ENCODE results near the gene DNAAF6.
"Not testable (repeated sequence)": the region's sequence is repeated elsewhere in the genome, so short reads cannot be mapped to it uniquely, and the experiment has no call there.

Gene DNAAF6

GRCh38 chrX:107205770-107206696 lies at the start of gene DNAAF6, which contains the start of gene NUP62CL:
Gene DNAAF6 (plus strand): TSS chrX:107206611. CDS start chrX:107212876, 6,265 bp downstream.
Gene NUP62CL (minus strand): TSS chrX:107206433. CDS start chrX:107175146, 31,287 bp downstream.
- H3K9me3 ChIP-seq (ENCODE audit: control insufficient read depth, low read length): no peaks in the 10 kb centered on the region
- H3K4me3 ChIP-seq (ENCODE audit: low read length): peak within 1 kb of the TSS; percentile 46
- H3K9ac ChIP-seq (ENCODE audit: low read length): peak within 1 kb of the TSS; percentile 69
- H3K27me3 ChIP-seq (ENCODE audit: control insufficient read depth, insufficient read depth, low read length): no peaks in the 10 kb centered on the region
- H3K36me3 ChIP-seq (ENCODE audit: control insufficient read depth, insufficient read depth, low read length): no peaks in the 10 kb centered on the region
- no peaks in the 10 kb centered on the region for H3K4me1 ChIP-seq (ENCODE audit: control insufficient read depth, insufficient read depth, low read length)

DNA sequence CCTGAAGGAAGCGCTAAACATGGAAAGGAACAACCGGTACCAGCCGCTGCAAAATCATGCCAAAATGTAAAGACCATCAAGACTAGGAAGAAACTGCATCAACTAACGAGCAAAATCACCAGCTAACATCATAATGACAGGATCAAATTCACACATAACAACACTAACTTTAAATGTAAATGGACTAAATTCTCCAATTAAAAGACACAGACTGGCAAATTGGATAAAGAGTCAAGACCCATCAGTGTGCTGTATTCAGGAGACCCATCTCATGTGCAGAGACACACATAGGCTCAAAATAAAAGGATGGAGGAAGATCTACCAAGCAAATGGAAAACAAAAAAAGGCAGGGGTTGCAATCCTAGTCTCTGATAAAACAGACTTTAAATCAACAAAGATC lies 48.8 kb upstream of the DNAAF6 start:
- H3K9ac ChIP-seq (ENCODE audit: low read length); H3K27me3 ChIP-seq (ENCODE audit: control insufficient read depth, insufficient read depth, low read length); H3K36me3 ChIP-seq (ENCODE audit: control insufficient read depth, insufficient read depth, low read length); H3K4me1 ChIP-seq (ENCODE audit: control insufficient read depth, insufficient read depth, low read length); H3K9me3 ChIP-seq (ENCODE audit: control insufficient read depth, low read length); H3K4me3 ChIP-seq (ENCODE audit: low read length): not testable (repeated sequence)

GRCh38 chrX:107167163-107167921 lies 39.1 kb upstream of the DNAAF6 start:
- Histone ChIP-seq H3K27me3 (ENCODE audit: control insufficient read depth, insufficient read depth, low read length) (no peaks in the 10 kb centered on the region), H3K4me1 (ENCODE audit: control insufficient read depth, insufficient read depth, low read length) (no peaks in the 10 kb centered on the region), H3K4me3 (ENCODE audit: low read length) (no peak overlapping the region), H3K9me3 (ENCODE audit: control insufficient read depth, low read length) (no peaks in the 10 kb centered on the region), H3K9ac (ENCODE audit: low read length) (no peak overlapping the region), H3K36me3 (ENCODE audit: control insufficient read depth, insufficient read depth, low read length) (no peaks in the 10 kb centered on the region)

- H3K27me3 ChIP-seq (ENCODE audit: control insufficient read depth, insufficient read depth, low read length): no peaks in the 10 kb centered on the region
- no peaks in the 10 kb centered on the region for H3K9me3 ChIP-seq (ENCODE audit: control insufficient read depth, low read length)
- H3K4me1 ChIP-seq (ENCODE audit: control insufficient read depth, insufficient read depth, low read length): no peaks in the 10 kb centered on the region
- no peak overlapping the region for H3K9ac ChIP-seq (ENCODE audit: low read length)
- H3K4me3 ChIP-seq (ENCODE audit: low read length): no peak overlapping the region
- no peaks in the 10 kb centered on the region for H3K36me3 ChIP-seq (ENCODE audit: control insufficient read depth, insufficient read depth, low read length)
Measured at GRCh38 chrX:107168257-107168656, 38.2 kb upstream of the DNAAF6 start.

DNA sequence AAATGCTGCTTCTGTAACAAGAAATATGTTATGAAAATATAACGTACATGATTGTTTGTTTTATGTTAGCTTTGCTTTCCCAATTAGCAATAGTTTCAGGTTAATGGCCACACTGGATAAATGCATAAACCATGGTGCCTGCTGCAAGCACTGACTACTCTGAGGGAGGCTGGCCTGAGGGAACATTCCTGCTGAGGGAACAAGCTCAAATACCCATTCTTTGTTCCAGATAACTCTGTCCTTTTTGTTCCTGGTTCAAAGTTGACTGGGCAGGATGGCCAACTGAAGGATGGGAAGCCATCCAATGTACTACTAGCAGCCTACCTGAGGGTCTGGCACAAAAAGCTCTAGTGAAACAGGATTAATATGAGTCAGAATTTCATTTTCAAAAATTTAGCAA lies 37.7 kb upstream of the DNAAF6 start:
- Histone ChIP-seq H3K9me3 (ENCODE audit: control insufficient read depth, low read length) (no peaks in the 10 kb centered on the region), H3K4me1 (ENCODE audit: control insufficient read depth, insufficient read depth, low read length) (no peaks in the 10 kb centered on the region), H3K4me3 (ENCODE audit: low read length) (no peak overlapping the region), H3K9ac (ENCODE audit: low read length) (no peak overlapping the region), H3K36me3 (ENCODE audit: control insufficient read depth, insufficient read depth, low read length) (no peaks in the 10 kb centered on the region), H3K27me3 (ENCODE audit: control insufficient read depth, insufficient read depth, low read length) (no peaks in the 10 kb centered on the region)

DNA sequence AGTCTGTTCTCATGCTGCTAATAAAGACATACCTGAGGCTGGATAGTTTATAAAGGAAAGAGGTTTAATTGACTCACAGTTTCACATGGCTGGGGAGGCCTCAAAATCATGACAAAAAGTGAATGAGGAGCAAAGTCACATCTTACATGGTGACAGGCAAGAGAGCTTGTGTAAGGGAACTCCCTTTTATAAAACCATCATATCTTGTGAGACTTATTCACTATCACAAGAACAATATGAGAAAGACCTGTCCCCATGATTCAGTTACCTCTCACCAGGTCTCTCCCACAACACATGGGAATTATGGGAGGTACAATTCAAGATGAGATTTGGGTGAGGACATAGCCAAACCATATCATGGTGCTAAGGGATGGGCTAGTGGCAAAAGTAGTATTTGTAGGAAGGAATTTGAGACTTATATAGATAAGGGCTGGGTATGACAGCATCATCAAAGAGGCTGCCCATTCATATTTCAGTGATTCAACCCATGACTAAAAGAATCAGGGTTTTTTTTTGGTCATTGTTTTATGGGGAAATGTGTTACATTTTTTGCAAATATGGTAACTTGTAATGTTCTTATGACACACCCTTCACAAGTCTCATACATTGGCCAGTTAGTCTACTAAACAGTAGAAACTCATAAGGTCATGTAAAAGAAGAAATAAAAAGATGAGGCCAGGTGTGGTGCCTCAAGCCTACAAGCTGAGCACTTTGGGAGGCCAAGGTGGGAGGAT lies 34.9 kb upstream of the DNAAF6 start:
- H3K36me3 ChIP-seq (ENCODE audit: control insufficient read depth, insufficient read depth, low read length): no peaks in the 10 kb centered on the region
- no peak overlapping the region for H3K4me3 ChIP-seq (ENCODE audit: low read length)
- H3K4me1 ChIP-seq (ENCODE audit: control insufficient read depth, insufficient read depth, low read length): no peaks in the 10 kb centered on the region
- H3K9me3 ChIP-seq (ENCODE audit: control insufficient read depth, low read length): no peaks in the 10 kb centered on the region
- H3K9ac ChIP-seq (ENCODE audit: low read length): no peak overlapping the region
- no peaks in the 10 kb centered on the region for H3K27me3 ChIP-seq (ENCODE audit: control insufficient read depth, insufficient read depth, low read length)

GRCh38 chrX:107197319-107197718 lies 9.1 kb upstream of the DNAAF6 start:
- Histone ChIP-seq H3K9me3 (ENCODE audit: control insufficient read depth, low read length) (no peaks in the 10 kb centered on the region), H3K9ac (ENCODE audit: low read length) (no peak overlapping the region), H3K27me3 (ENCODE audit: control insufficient read depth, insufficient read depth, low read length) (no peaks in the 10 kb centered on the region), H3K36me3 (ENCODE audit: control insufficient read depth, insufficient read depth, low read length) (no peaks in the 10 kb centered on the region), H3K4me1 (ENCODE audit: control insufficient read depth, insufficient read depth, low read length) (no peaks in the 10 kb centered on the region), H3K4me3 (ENCODE audit: low read length) (no peak overlapping the region)

- H3K36me3 ChIP-seq (ENCODE audit: control insufficient read depth, insufficient read depth, low read length); H3K9ac ChIP-seq (ENCODE audit: low read length); H3K27me3 ChIP-seq (ENCODE audit: control insufficient read depth, insufficient read depth, low read length); H3K4me3 ChIP-seq (ENCODE audit: low read length); H3K4me1 ChIP-seq (ENCODE audit: control insufficient read depth, insufficient read depth, low read length); H3K9me3 ChIP-seq (ENCODE audit: control insufficient read depth, low read length): not testable (repeated sequence)
Measured at GRCh38 chrX:107198074-107198473, 8.3 kb upstream of the DNAAF6 start.

- no peaks in the 10 kb centered on the region for H3K36me3 ChIP-seq (ENCODE audit: control insufficient read depth, insufficient read depth, low read length)
- no peaks in the 10 kb centered on the region for H3K27me3 ChIP-seq (ENCODE audit: control insufficient read depth, insufficient read depth, low read length)
- no peaks in the 10 kb centered on the region for H3K9me3 ChIP-seq (ENCODE audit: control insufficient read depth, low read length)
Measured at GRCh38 chrX:107199491-107199890, 6.9 kb upstream of the DNAAF6 start.

GRCh38 chrX:107204068-107204605 lies 2.3 kb upstream of the DNAAF6 start:
- Histone ChIP-seq H3K4me1 (ENCODE audit: control insufficient read depth, insufficient read depth, low read length) (no peaks in the 10 kb centered on the region), H3K36me3 (ENCODE audit: control insufficient read depth, insufficient read depth, low read length) (no peaks in the 10 kb centered on the region), H3K9ac (ENCODE audit: low read length) (no peak overlapping the region), H3K9me3 (ENCODE audit: control insufficient read depth, low read length) (no peaks in the 10 kb centered on the region), H3K27me3 (ENCODE audit: control insufficient read depth, insufficient read depth, low read length) (no peaks in the 10 kb centered on the region), H3K4me3 (ENCODE audit: low read length) (no peak overlapping the region)

More at GRCh38 chrX:107199491-107199890, 6.9 kb upstream of the DNAAF6 start:
- Histone ChIP-seq H3K4me1 (ENCODE audit: control insufficient read depth, insufficient read depth, low read length) (no peaks in the 10 kb centered on the region), H3K4me3 (ENCODE audit: low read length) (no peak overlapping the region), H3K9ac (ENCODE audit: low read length) (no peak overlapping the region)

- Histone ChIP-seq H3K36me3 (ENCODE audit: control insufficient read depth, insufficient read depth, low read length) (no peaks in the 10 kb centered on the region), H3K4me3 (ENCODE audit: low read length) (no peak overlapping the region), H3K9me3 (ENCODE audit: control insufficient read depth, low read length) (no peaks in the 10 kb centered on the region), H3K4me1 (ENCODE audit: control insufficient read depth, insufficient read depth, low read length) (no peaks in the 10 kb centered on the region), H3K27me3 (ENCODE audit: control insufficient read depth, insufficient read depth, low read length) (no peaks in the 10 kb centered on the region), H3K9ac (ENCODE audit: low read length) (no peak overlapping the region)
Measured at GRCh38 chrX:107206697-107207065, 270 bp downstream of the DNAAF6 start.
